ENCODE results near the gene CRIP3.
"Not testable (repeated sequence)": the region's sequence is repeated elsewhere in the genome, so short reads cannot be mapped to it uniquely, and the experiment has no call there.

Gene CRIP3

GRCh38 chr6:43304882-43305281 is 3.7 kb downstream of the CRIP3 start:
- DNase-seq, result no peak

DNA sequence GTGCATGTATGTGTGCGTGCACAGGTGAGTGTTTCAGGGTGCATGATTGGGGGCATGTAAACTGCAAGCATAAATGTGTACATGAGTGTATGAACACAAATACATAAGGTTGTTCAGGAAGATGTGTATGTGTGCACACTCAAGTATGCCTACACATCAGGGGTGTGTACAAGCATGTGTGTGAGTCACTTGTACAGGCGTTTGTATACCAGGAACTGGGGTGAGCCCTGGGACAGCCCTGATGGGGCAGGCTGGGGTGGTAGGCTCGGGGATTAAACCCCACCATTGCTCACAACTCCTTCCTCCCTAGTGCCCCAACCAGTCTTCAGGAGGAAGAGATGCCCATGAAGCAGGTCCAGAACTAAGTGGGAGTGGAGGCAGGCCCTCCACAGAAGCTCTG is 4.3 kb downstream of the CRIP3 start:
- DNase-seq, result no peak

- no peak for DNase-seq
These were observed 4.8 kb downstream of the CRIP3 start for GRCh38 chr6:43303751-43304331.

GRCh38 chr6:43303006-43303405 is 5.6 kb downstream of the CRIP3 start:
- DNase-seq, result not testable (repeated sequence)

GRCh38 chr6:43302126-43302525 is 6.5 kb downstream of the CRIP3 start:
- DNase-seq, result no peak

DNA sequence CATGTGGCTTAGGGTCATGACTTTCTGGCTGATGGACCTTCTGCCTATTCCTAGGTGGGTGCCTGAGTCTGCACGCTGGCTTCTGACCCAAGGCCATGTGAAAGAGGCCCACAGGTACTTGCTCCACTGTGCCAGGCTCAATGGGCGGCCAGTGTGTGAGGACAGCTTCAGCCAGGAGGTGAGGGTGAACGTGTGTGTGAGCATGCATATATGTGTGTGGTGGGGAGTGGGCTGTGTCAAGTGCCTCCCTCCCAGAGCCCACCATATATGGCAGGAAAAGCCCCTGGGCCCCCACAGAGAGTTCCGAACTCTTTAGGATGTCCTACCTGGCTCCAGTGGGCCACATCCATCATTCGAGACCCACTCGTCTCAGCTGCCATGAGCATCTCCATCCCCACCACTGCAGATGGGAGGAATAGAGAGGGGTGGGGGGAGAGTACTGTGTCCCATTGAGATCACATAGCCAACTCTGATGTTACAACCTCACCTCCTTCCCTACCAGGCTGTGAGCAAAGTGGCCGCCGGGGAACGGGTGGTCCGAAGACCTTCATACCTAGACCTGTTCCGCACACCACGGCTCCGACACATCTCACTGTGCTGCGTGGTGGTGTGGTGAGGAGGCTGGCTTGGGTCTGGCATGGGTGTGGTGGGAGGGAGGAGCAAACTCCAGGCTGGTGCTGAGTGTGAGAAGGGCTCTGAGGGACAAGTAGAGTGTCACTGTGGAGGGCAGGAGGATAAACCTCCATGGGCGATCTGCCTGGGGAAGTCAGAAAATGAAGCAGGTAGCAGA is 7.3 kb downstream of the CRIP3 start:
- no peak for DNase-seq

DNA sequence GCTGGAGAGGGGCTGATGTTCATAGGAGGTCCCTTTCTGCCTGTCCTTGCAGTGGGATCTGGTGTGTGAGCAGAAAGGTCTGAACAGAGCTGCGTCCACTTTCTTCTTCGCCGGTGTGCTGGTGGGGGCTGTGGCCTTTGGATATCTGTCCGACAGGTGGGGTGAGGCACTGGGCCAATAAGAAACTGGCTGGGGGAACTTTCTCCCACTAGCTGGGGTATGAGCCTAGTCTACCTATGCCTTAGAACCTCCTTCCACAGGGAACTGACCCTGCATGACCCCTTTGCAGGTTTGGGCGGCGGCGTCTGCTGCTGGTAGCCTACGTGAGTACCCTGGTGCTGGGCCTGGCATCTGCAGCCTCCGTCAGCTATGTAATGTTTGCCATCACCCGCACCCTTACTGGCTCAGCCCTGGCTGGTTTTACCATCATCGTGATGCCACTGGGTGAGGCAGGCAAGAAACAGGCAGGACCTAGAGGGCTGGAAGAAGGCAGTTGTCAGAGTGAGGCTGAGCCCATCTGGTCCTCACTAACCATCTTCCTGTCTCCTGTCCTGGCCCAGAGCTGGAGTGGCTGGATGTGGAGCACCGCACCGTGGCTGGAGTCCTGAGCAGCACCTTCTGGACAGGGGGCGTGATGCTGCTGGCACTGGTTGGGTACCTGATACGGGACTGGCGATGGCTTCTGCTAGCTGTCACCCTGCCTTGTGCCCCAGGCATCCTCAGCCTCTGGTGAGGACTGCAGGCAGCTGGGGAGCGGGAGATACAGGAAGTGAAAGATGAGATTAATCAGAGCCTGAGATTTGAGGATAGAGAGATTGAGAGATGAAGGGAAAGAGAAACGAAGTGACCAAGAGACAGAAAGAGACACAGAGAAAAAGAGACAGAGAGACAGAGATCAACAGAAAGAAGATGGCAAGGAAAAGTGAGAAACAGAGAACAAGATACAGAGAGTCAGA is 9.0 kb downstream of the CRIP3 start:
- no peak for DNase-seq

DNA sequence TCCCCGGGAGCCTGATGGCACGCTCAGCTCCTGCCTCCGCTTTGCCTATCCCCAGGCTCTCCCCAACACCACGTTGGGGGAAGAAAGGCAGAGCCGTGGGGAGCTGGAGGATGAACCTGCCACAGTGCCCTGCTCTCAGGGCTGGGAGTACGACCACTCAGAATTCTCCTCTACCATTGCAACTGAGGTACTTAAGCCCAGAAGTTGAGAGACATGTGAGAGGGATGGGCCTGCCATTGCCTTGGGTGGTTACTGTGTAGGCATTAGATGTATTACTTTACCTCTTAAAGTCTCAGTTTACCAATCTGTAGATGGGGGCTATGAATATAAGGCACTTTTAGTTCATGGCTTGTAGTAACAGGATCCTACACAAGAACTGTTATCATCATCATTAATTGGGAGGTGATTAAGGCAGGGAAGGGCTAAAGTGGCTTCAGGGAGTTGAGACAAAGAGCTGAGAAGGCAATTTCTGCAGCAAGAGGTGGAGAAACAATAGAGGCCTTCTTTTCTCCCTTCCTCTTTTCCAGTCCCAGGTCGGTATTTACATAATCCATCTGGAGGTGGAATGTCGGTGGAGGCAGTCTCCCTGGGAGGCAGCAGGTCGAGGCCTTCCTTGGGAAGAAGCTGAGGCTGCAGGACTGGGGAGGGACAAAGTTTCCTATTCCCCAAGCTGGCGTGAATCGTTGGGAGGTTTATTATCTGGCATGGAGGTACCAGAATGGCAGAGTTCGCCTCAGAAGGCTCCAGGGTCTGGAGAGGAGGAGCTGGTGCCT is 9.9 kb downstream of the CRIP3 start:
- DNase-seq, result no peak

DNA sequence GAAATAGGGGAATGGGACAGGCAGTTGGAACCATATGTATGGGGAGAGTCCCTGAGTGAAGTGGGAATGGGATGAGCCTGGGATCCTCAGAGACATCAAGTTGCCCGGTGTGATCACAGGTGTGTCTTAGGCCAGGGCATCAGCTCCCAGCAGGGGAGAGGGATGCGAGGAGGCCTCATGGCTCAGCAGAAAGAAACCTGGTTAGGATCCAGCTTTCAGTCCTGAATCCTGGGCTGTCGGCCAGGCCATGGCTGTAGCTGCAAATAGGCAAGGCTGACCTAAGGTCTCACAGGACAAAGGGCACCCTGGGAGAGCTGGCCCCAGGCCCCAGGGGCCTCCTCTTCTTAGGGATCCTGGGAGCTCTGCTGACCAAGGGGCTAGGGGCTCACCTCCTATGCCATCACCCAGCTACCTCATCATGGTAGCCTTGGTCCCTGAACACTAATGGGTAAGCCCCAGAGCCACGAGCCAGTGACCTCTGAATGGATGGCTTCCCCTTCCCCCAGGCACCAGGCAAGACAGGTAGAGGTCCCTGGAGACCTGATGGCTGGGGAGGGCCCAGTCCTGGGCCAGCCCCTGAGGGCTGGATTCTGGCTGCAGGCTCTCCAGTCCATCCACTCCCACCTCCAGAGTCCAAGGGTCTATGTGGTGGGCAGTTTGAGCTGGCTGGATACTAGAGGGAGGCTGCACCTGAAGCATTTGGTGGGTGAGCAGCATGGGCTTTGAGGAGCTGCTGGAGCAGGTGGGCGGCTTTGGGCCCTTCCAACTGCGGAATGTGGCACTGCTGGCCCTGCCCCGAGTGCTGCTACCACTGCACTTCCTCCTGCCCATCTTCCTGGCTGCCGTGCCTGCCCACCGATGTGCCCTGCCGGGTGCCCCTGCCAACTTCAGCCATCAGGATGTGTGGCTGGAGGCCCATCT is 10.7 kb downstream of the CRIP3 start, which contains the start of gene SLC22A7:
TSS of gene SLC22A7 (plus strand) at position 617 of the 921 bp plus-strand sequence. CDS start at position 716, 99 bp downstream.
- no peak for DNase-seq

DNA sequence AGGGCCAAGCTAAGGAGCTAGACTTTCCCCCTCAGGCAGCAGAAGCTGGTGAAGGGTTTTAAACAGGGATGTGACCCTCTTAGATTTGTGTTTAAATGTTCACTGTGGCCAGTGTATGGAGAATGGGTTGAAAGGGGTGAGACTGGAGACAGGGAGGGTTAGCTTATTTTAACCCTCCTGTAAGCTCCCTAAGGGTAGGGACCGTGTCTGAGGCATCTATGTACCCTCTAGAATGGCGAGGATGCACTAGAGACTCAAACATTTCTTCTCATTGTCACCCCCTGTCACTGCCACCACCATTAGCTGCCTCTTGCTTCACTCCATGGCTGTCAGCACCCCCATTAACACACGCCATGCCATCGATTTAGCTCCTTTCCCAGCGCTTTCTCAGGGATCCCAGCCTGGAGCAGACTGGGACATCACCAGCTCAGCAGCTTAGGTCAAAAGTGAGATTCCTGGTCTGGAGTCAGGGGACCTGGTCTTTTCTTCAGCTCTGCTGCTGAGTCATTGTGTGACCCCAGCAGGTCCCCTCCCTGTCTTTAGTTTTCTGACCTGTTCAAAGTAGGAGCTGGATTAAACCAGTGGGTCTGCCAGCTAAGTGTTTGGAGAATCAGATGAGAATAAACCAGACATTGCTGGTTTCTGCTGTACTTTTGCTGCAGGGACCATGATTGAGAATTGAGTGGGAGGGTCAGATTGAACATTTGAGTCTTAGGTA is 11.7 kb downstream of the CRIP3 start:
- no peak for DNase-seq

DNA sequence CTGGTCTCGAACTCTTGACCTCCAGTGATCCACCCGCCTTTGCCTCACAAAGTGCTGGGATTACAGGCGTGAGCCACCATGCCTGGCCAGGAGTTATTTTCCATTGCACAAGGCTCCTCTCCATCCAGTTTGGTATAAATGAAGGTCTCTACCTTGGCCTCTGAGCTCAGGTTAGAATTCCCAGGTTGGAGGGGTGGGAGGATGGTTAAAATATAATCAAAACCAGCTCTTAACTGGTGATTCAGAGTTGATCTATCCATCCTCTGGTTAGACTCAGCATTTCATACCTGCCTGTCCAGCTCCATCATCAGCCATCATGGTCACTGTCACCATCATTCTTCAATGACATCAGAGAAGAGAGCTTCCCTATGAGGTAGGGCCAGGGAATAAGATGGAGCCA is 13.2 kb downstream of the CRIP3 start:
- no peak for DNase-seq

GRCh38 chr6:43294536-43294935 is 14.1 kb downstream of the CRIP3 start:
- DNase-seq, result no peak

- DNase-seq, result no peak
These were observed 14.9 kb downstream of the CRIP3 start for GRCh38 chr6:43293698-43294097.

- DNase-seq, result no peak
These were observed 15.8 kb downstream of the CRIP3 start for GRCh38 chr6:43292763-43293318.

- DNase-seq, result no peak
These were observed 16.3 kb downstream of the CRIP3 start for GRCh38 chr6:43292341-43292740.

DNA sequence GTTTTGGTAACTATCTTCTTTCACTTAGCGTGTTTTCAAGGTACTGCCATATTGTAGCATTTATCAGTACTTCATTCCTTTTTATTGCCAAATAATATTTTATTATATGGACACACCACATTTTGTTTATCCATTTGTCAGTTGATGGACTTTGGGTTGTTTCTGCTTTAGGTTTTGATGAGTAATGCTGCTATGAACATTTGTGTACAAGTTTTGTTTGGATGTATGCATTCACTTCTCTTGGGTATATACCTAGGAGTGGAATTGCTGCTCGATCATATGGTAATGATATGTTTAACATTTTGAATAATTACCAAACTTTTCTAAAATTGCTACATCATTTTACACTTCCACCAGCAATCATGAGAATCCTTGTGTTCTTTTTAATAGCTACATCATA is 16.9 kb downstream of the CRIP3 start:
- DNase-seq, result no peak

GRCh38 chr6:43290905-43291355 is 17.7 kb downstream of the CRIP3 start:
- DNase-seq, result no peak

DNA sequence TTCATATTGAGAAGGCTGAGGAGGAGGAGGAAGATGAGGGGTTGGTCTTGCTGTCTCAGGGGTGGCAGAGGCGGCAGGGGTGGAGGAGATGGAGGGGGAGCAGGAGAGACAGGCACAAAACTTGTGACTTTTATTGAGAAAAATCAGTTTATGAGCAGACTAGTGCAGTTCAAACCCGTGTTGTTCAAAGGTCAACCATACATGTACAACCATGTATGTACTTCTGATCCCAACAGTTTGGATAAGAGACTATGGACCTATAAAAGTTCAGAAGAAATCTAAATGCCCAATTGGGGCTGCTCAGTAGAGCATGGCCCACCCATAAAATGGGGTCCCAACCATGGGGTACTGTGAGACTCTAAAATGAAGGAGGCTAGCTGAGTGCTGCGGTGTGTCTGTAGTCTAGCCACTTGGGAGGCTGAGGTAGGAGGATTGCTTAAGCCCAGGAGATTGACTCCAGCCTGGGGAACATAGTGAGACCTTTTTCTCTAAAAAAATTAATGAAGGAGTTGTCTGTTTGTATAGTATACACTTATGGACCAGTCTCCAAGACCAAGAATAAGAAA is 18.2 kb downstream of the CRIP3 start:
- DNase-seq, result no peak
